KOPT-K1 (cell line): ENCODE measurements around the gene CENPV.

Experiments used
- H3K27ac ChIP-seq: fragments of 200-600 bp; sonication (generic); 2 replicates; pipeline ENCODE4 v1.5.1; 2016; ENCODE audit warnings: antibody characterized with exemption, mild to moderate bottlenecking, low read depth, low read length; ENCODE audit not compliant: poor library complexity, severe bottlenecking
- H3K36me3 ChIP-seq: fragments of 200-600 bp; sonication (generic); 2 replicates; pipeline ENCODE4 v1.5.1; 2017; ENCODE audit warnings: antibody characterized with exemption, mild to moderate bottlenecking, low read length, moderate library complexity; ENCODE audit not compliant: insufficient read depth
- H3K9me3 ChIP-seq: fragments of 200-600 bp; sonication (generic); 2 replicates; pipeline ENCODE4 v1.5.1; 2017; ENCODE audit warnings: antibody characterized with exemption, low read length, mild to moderate bottlenecking; ENCODE audit not compliant: insufficient read depth, poor library complexity, severe bottlenecking

CENPV gene

GRCh38 chr17:16377941-16378341 is 24.7 kb upstream of the CENPV start:
- H3K36me3 ChIP-seq, result peaks cover 15% of the 10 kb centered on the region
- no peak overlapping the region for H3K27ac ChIP-seq
- no peaks in the 10 kb centered on the region for H3K9me3 ChIP-seq

GRCh38 chr17:16374146-16374938 is 21.1 kb upstream of the CENPV start:
- Histone ChIP-seq H3K9me3 (no peaks in the 10 kb centered on the region), H3K36me3 (no peaks in the 10 kb centered on the region), H3K27ac (no peak overlapping the region)

- Histone ChIP-seq H3K9me3 (no peaks in the 10 kb centered on the region), H3K36me3 (no peaks in the 10 kb centered on the region), H3K27ac (no peak overlapping the region)
Measured at GRCh38 chr17:16371742-16372141, 18.5 kb upstream of the CENPV start.

GRCh38 chr17:16364625-16365024 is 11.4 kb upstream of the CENPV start:
- H3K36me3 ChIP-seq, result no peaks in the 10 kb centered on the region
- H3K9me3 ChIP-seq, result no peaks in the 10 kb centered on the region
- H3K27ac ChIP-seq, result no peak overlapping the region

- Histone ChIP-seq H3K27ac (no peak overlapping the region), H3K9me3 (no peaks in the 10 kb centered on the region), H3K36me3 (no peaks in the 10 kb centered on the region)
Measured at GRCh38 chr17:16363749-16364536, 10.7 kb upstream of the CENPV start.

DNA sequence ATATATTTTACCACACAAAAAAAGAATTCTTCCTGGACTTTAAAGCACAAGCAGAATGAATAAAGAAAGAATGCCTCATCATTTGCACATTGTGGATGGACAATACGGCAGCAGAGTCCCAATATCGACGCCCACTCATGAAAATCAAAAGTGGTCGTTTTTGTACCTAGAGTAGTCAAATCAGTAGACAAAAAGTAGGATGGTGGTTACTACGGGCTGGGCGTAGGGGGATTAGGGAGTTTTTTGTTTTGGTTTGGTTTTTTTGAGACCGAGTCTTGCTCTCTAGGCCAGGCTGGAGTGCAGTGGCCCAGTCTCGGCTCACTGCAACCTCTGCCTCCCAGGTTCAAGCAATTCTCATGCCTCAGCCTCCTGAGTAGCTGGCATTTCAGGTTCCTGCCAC is 8.6 kb upstream of the CENPV start:
- Histone ChIP-seq H3K36me3 (no peaks in the 10 kb centered on the region), H3K27ac (no peak overlapping the region), H3K9me3 (no peaks in the 10 kb centered on the region)

DNA sequence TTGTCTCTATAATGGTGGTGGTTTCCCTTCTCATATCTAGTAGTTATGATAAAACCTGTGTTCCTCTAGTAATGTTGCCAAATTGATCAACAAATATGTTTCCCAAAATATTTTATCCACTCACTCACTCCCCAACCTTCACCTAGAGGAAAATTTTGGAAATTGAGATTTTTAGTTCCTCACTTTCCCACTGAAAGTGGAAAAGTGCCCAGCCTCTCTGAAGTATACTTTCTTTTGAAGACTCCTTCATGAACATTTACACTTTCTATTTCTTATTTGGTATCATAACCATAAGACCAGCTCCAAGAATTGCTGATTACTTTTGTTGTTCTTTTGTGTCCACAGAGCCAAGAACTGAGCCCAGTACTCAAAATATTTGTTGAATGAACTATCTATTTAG is 5.1 kb upstream of the CENPV start:
- Histone ChIP-seq H3K9me3 (no peaks in the 10 kb centered on the region), H3K36me3 (no peaks in the 10 kb centered on the region)

GRCh38 chr17:16354585-16354984 is 1.3 kb upstream of the CENPV start:
- no peak overlapping the region for H3K27ac ChIP-seq
- no peaks in the 10 kb centered on the region for H3K36me3 ChIP-seq
- no peaks in the 10 kb centered on the region for H3K9me3 ChIP-seq

More for the DNA sequence above, 5.1 kb upstream of the CENPV start:
- no peak overlapping the region for H3K27ac ChIP-seq

DNA sequence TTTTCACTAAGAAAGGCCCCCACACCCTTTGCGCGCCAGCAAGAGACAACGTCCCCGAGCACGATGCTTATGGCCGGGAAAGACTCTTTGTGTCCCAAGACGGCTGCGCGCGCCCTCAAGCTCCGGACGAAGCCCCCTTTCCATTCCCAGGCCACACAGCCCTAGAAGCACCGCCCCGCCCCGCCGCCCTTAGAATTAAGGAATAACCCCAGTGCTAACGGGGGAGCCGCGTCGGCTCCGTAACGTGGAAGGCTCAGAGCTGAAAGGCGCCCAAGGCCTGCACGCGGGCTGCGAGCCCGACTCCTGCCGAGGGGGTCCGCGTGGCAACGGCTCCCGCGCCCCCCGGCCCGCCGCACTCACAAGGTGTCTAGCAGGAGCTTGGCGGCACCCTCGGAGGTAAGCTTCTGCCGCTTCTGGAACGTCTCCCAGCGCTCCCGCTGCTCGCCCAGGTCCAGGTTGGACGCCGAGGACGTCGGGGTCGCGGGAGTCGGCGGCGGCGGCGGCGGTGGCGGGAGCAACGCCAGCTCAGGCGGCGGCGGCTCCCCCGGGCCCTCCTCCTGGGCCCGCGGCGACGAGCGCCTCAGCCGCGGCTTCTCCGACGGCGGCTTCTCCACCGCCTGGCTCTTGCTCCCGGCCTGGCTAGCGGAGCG is 477 bp downstream of the CENPV start:
- H3K36me3 ChIP-seq, result peaks cover 15% of the 10 kb centered on the region

GRCh38 chr17:16352303-16352666 is 984 bp downstream of the CENPV start:
- Histone ChIP-seq H3K27ac (peak overlapping the region; percentile 80), H3K9me3 (no peaks in the 10 kb centered on the region), H3K36me3 (peaks cover 20% of the 10 kb centered on the region)

More for the DNA sequence above, 477 bp downstream of the CENPV start:
- no peaks in the 10 kb centered on the region for H3K9me3 ChIP-seq
- peak overlapping the region; percentile 80 for H3K27ac ChIP-seq

DNA sequence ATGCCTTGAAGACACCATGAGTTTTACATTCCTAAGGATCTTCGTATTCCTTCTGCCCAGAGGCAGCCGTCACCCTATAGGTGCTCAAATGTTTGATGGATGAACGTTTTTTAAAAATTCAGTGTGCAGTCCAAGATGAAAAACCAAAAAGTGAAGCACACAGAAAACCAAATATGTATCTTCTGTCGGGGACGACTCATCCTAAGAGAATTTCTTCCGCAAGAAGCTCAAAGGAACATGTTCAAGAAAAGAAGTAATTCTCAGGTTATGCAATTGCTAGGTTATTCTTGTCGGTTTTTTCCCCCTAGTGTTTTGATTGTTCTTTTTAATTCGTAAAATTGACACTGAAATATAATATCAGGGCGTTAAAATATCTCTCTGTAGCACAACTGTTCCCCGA is 1.4 kb downstream of the CENPV start:
- peak overlapping the region; percentile 80 for H3K27ac ChIP-seq
- H3K36me3 ChIP-seq, result peaks cover 24% of the 10 kb centered on the region

DNA sequence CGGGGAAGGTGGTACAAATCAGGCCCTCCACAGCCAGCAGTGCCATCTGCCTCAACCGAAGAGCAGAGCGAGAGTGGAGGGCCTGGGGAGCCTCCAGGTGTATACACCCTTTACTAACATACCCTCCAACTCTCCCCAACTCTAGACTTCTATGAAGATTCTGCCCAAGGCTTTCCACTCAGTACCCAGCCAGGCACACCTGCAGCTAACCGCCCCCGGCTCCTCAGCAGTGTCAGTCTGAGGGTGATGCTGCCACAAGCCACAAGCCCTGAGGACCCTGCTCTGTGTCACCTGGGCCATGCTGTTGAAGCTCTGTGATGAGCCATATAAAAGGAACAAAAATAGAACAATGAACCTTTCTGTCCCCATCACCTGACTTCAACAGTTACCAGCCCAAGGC is 3.8 kb downstream of the CENPV start:
- Histone ChIP-seq H3K36me3 (peaks cover 43% of the 10 kb centered on the region), H3K9me3 (no peaks in the 10 kb centered on the region), H3K27ac (peak overlapping the region; percentile 66)

More for the DNA sequence above, 1.4 kb downstream of the CENPV start:
- no peaks in the 10 kb centered on the region for H3K9me3 ChIP-seq

GRCh38 chr17:16348586-16348985 is 4.7 kb downstream of the CENPV start:
- Histone ChIP-seq H3K9me3 (no peaks in the 10 kb centered on the region), H3K36me3 (peaks cover 52% of the 10 kb centered on the region), H3K27ac (peak overlapping the region; percentile 66)

DNA sequence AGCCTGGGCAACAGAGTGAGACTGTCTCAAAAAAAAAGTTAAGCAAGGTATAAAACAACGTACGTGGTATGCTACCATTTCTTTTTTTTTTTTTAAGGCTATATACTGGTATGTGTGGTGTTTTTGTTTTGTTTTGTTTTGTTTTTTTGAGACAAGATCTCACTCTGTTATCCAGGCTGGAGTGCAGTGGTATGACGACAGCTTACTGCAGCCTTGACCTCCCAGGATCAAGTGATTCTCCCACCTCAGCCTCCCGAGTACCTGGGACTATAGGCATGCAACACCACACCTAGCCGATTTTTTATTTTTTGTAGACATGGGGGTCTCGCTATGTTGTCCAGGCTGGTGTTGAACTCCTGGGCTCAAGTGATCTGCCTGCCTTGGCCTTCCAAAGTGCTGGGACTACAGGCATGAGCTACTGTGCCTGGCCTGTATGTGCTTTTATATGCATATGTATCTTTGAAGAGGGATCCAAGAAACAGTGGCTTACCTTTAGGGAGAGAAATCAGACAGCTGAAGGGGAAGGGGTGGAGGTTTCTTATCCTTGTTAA is 6.5 kb downstream of the CENPV start:
- H3K9me3 ChIP-seq, result no peaks in the 10 kb centered on the region
- H3K36me3 ChIP-seq, result peaks cover 69% of the 10 kb centered on the region
- no peak overlapping the region for H3K27ac ChIP-seq

DNA sequence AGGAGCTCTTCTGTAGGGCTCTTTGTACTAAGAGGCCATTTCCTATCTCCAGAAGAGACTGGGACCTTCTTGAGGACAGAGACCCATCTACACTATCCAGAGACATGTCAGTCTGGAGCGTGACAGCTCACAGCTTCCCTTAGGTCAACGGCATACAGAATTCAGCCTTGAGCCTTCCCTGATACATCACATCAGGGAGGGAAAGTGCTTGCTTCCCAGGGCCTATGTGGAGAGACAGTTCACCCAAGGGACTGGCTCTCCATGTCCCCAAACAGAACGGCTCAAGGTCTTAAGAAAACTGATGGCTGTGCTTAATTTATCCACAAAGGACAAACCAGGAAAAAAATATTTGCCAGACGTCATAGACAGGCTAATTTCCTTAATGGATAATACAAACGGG is 7.7 kb downstream of the CENPV start:
- H3K9me3 ChIP-seq, result no peaks in the 10 kb centered on the region
- peaks cover 69% of the 10 kb centered on the region for H3K36me3 ChIP-seq
- no peak overlapping the region for H3K27ac ChIP-seq
